GM12873 (cell line): Measurements from ENCODE around the gene WDR73.

Experiments used
- CTCF ChIP-seq: IDR thresholded peaks from 2 replicates; pipeline ENCODE4 v1.5.1; 2012; ENCODE audit warnings: low read depth, mild to moderate bottlenecking, moderate library complexity, low read length, control low read depth; ENCODE audit not compliant: insufficient read depth; ENCODE audit errors: missing control alignments

Gene WDR73

GRCh38 chr15:84654689-84655453, 788 bp upstream of the WDR73 start:
- TF ChIP-seq CTCF, result peak; percentile 77

- no peak for TF ChIP-seq CTCF
Measured at GRCh38 chr15:84653584-84653909, 536 bp downstream of the WDR73 start.

- TF ChIP-seq CTCF, result no peak
Measured at GRCh38 chr15:84649706-84650105, 4.4 kb downstream of the WDR73 start.

GRCh38 chr15:84648539-84648938, 5.5 kb downstream of the WDR73 start:
- no peak for TF ChIP-seq CTCF

GRCh38 chr15:84647726-84648125, 6.4 kb downstream of the WDR73 start:
- TF ChIP-seq CTCF, result no peak

GRCh38 chr15:84645997-84646396, 8.1 kb downstream of the WDR73 start:
- no peak for TF ChIP-seq CTCF

- no peak for TF ChIP-seq CTCF
Measured at GRCh38 chr15:84645496-84645895, 8.6 kb downstream of the WDR73 start.
